Measurements from ENCODE around the gene ZNF892.
A peak's percentile ranks its signal among the peaks of the same experiment; 100 is the strongest.

Gene ZNF892

GRCh38 chr2:95207111-95207961, at the start of gene ZNF892:
Gene ZNF892 (plus strand): TSS chr2:95207521. CDS start chr2:95207816, 295 bp downstream.
- DNase-seq: peak; percentile 59 to 98 (median 87)

- no peak for DNase-seq
These were observed 48.9 kb upstream of the ZNF892 start for GRCh38 chr2:95158441-95158840.

- peak in 10 of 14 donors; percentile 12 to 72 (median 44) for DNase-seq
These were observed 48.3 kb upstream of the ZNF892 start for GRCh38 chr2:95158891-95159619.

- DNase-seq: peak in 13 of 14 donors; percentile 9 to 79 (median 47)
These were observed 47.5 kb upstream of the ZNF892 start, which contains the start of gene ZNF514 for GRCh38 chr2:95159690-95160449. Gene ZNF514 (minus strand): TSS chr2:95159848. CDS start chr2:95153253, 6,595 bp downstream.

- DNase-seq: no peak
These were observed 42.3 kb upstream of the ZNF892 start for GRCh38 chr2:95165030-95165370.

GRCh38 chr2:95165371-95166064, 41.8 kb upstream of the ZNF892 start, which contains the start of gene ZNF2:
Gene ZNF2 (plus strand): TSS chr2:95165809. CDS start chr2:95176227, 10,418 bp downstream.
- DNase-seq: peak; percentile 83 to 98 (median 96)

- peak in 1 of 14 donors; percentile 39 for DNase-seq
These were observed 41.1 kb upstream of the ZNF892 start for GRCh38 chr2:95166065-95166763.

GRCh38 chr2:95171902-95172301, 35.4 kb upstream of the ZNF892 start:
- DNase-seq: no peak

GRCh38 chr2:95174031-95174542, 33.2 kb upstream of the ZNF892 start:
- DNase-seq: no peak

GRCh38 chr2:95179451-95179850, 27.9 kb upstream of the ZNF892 start:
- no peak for DNase-seq

- DNase-seq: no peak
These were observed 25.5 kb upstream of the ZNF892 start for GRCh38 chr2:95181774-95182173.

GRCh38 chr2:95185197-95185596, 22.1 kb upstream of the ZNF892 start:
- DNase-seq: no peak

- DNase-seq: no peak
These were observed 21.3 kb upstream of the ZNF892 start for GRCh38 chr2:95185973-95186372.

GRCh38 chr2:95192956-95193355, 14.4 kb upstream of the ZNF892 start:
- DNase-seq: peak in 8 of 14 donors; percentile 2 to 20 (median 4)

GRCh38 chr2:95203911-95204310, 3.4 kb upstream of the ZNF892 start:
- DNase-seq: no peak

GRCh38 chr2:95204396-95204795, 2.9 kb upstream of the ZNF892 start:
- no peak for DNase-seq

- no peak for DNase-seq
These were observed 1.2 kb upstream of the ZNF892 start for GRCh38 chr2:95206096-95206495.

GRCh38 chr2:95208106-95208505, 785 bp downstream of the ZNF892 start:
- DNase-seq: no peak

- no peak for DNase-seq
These were observed 7.8 kb downstream of the ZNF892 start for GRCh38 chr2:95215018-95215612.

GRCh38 chr2:95220449-95220848, 13.1 kb downstream of the ZNF892 start:
- DNase-seq: no peak

GRCh38 chr2:95225658-95226057, 18.3 kb downstream of the ZNF892 start:
- DNase-seq: no peak

Data from C1 segment of cervical spinal cord (tissue), 14 donors.